GM21390 (cell line): ENCODE results near the gene TNIK.

Source experiments
- ATAC-seq: cut with Tn5 transposase; IDR thresholded peaks from one replicate; pipeline ENCODE4 v1.9.1; 2021; ENCODE audit not compliant: unreplicated experiment

TNIK gene

GRCh38 chr3:171366043-171366442 lies 94.2 kb downstream of the TNIK start:
- no peak for ATAC-seq

- ATAC-seq = no peak
These were observed 94.7 kb downstream of the TNIK start for GRCh38 chr3:171365489-171365888.

- ATAC-seq = no peak
These were observed 95.7 kb downstream of the TNIK start for GRCh38 chr3:171364500-171364899.

DNA sequence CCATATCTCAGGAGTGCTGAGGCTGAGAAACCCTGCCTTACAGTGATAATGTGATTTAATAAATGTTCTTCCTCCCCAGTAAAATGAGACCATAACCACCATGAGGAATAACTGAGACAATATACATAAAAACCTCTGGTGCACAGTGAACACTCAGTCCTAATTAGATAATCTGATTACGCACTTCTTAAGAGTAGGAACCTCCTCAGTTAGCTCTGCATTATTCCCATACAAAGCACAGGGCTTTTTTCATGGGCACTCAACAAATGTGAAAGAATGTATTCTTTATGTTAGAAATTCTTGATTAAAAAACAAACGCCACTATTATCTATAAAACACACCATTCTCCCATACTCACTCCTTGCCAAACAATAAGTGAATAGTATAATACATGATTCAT lies 97.0 kb downstream of the TNIK start:
- no peak for ATAC-seq

DNA sequence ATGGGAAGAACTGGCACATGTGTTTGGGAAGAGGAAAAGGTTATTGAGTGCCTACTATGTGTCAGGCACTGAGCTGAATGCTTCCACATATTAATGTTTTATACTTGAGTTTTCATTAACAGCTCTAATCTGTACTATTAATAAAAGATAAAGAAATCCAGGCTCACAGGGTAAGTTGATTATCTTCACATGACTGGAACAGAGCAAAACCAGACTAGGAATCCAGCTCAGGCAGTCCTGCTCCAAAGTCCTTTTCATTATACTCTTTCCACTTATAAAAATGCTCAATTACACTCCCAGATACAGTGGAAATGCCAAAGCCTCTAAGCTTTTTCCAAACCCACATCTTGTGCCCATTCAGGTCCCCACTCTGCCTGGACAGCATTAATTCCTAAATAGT lies 97.6 kb downstream of the TNIK start:
- no peak for ATAC-seq

GRCh38 chr3:171358881-171359198 lies 101.4 kb downstream of the TNIK start:
- ATAC-seq = no peak

DNA sequence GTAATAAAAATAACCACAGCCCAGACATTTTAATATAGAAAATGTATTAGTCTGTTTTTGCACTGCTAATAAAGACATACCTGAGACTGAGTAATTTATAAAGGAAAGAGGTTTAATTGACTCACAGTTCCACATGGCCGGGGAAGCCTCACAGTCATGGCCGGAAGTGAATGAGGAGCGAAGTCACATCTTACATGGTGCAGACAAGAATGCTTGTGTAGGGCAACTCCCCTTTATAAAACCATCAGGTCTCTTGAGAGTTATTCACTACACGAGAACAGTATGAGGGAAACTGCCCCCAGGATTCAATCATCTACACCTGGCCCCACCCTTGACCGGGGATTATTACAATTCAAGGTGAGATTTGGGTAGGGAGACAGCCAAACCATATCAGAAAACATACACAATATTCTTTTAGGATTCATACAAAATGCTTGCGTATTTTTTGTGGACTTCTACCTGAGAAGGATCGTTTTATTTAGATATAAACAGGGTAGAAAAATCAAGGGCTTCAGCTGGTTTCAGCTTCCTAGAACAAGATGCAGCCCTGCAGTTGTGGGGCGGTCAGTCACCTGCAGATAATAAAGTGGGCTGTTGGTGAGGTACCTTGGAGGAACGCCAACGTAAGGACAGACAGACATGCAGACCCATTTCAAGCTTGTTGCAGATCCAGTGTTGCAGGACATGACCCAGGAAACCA lies 101.9 kb downstream of the TNIK start:
- no peak for ATAC-seq

GRCh38 chr3:171357721-171358120 lies 102.5 kb downstream of the TNIK start:
- ATAC-seq = no peak

GRCh38 chr3:171356251-171356650 lies 104.0 kb downstream of the TNIK start:
- ATAC-seq = no peak

- no peak for ATAC-seq
These were observed 105.3 kb downstream of the TNIK start for GRCh38 chr3:171354706-171355582.

DNA sequence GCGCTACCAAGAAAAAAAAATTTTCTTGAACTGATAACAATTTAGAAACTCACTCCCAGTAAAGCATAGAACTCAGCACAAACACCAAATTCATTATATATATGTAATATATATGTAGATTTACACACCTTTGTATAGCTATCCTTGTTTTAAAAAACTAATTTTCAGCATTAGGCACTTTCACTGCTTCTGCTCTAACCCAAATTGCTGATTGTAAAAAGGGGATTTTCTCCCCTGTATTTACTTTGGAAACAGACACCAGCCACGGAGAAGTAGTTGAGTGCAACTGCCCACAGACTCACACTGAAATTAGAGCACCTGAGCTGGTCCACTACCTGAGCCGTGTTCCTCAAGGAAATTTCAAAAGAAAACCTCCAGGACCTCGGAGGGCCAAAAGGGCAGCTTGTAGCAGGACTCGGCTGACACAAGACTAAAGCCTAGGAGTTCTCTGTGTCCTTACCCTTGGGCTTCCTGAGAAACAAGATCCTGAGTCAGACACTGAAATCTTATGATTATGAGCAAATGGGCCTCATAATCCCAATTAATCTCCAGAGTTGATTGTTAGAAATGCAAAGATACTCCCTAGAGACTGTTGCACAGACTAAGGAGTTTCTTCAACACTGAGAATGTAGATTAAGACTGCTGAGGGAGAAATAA lies 106.0 kb downstream of the TNIK start:
- ATAC-seq = no peak

GRCh38 chr3:171353423-171353822 lies 106.8 kb downstream of the TNIK start:
- no peak for ATAC-seq

- ATAC-seq = no peak
These were observed 107.7 kb downstream of the TNIK start for GRCh38 chr3:171352387-171352935.

GRCh38 chr3:171351676-171352075 lies 108.5 kb downstream of the TNIK start:
- ATAC-seq = no peak

DNA sequence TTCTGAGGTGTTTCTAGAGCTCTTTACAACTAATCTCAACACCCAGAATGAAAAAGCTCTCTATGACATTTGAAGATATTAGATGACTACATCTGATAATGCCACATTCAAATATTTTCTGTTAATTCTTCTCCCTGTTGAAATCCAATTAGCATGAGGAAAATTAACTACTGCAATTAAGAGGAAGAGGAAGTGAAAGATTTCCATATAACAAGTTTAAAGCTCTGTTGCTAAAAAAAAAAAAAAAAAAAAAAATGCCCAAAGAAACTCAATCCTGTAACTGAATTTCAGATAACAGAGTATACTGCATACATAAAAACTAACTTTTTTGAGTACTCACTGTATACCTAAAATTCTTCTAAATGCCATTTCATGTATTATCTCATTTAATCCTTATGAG lies 109.8 kb downstream of the TNIK start:
- no peak for ATAC-seq

DNA sequence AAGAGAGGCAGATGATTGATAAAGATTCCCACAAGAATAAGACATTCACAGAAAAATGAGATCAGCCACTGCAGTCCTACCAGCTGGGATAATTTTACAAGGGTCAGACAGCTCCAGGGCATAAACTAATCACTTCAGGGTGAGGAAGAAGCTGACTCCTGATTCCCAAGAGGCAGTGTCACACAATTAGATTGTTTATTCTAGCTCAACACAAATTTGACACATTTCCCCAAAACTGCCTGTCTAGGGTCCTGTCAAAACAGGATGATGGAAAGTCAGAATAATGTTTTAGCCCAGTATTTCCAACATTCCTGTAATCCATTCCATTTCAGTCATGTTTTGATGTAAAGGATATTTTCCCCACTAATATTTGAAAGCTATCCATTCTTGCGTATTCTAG lies 110.8 kb downstream of the TNIK start:
- no peak for ATAC-seq

GRCh38 chr3:171348121-171348520 lies 112.1 kb downstream of the TNIK start:
- ATAC-seq = peak; percentile 20

DNA sequence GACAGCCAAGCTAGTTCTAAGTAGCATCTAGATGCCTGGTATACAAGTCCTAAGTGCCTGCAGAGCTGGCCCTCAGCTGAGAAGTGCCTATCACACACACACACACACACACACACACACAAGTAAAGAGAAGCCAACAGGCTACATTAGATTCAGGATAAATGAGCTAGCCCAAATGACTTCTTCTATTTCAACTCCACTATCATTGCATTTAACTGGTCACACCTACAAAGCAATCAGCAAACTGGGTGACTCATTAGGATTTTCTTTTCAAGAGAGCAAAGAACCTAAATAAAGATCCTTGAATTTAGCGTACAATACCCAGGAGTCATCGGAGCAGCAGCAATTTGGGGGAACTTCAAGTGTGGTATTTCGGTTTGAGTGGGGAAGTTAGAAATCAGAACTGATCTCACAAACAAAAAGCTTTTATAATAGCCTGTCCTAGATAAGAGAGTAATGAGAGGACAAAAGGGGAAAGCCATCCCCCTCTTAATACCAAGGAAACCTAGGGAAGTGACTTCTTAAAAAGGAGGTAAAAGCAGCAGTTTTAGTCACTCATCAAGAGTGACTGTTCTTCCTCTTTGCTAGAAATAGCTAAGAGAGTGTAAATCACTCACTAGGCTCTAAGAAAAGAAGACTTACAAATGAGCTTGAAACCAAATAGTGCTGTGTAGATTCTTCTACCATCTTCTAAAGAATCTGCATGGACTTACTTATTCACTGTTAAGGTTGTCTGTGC lies 112.7 kb downstream of the TNIK start:
- ATAC-seq = peak; percentile 72

- ATAC-seq = no peak
These were observed 113.5 kb downstream of the TNIK start for GRCh38 chr3:171346582-171347300.

DNA sequence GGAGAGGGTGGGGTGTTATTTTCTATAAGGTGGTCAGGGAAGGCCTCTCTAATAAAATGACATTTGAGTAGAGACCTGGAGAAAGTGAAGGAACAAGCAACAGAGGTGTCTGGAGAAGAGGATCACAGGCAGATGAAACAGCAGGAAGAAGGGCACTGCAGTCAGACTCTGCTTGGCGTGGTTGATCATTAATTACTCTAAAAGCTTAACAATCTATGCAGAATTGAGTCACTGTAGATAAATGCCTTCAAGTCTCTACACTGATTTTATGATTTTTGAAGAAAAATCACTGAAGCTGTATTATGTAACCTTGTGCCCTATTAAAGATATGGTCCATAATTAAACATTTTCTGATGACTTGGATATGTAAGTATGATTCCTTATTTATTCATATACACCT lies 114.2 kb downstream of the TNIK start:
- ATAC-seq = no peak
